IgD-negative memory B cell (primary cell): ENCODE results near the gene AOPEP. TPM values are rescaled to one million over a fixed set of nuclear protein-coding genes. Genes with fewer than 3 reads are reported as not detected.
"Not testable (repeated sequence)": the region's sequence is repeated elsewhere in the genome, so short reads cannot be mapped to it uniquely, and the experiment has no call there.

Experiments
- H3K27ac Mint-ChIP-seq, 3 donors: one replicate each; pipeline ENCODE4 v1.8.0; 2020 to 2022; ENCODE audit warnings: mild to moderate bottlenecking in 3 of 3, mixed read lengths in 3 of 3, moderate library complexity in 1 of 3
- H3K27me3 Mint-ChIP-seq: one replicate; pipeline ENCODE4 v1.8.0; 2021; ENCODE audit warnings: mixed read lengths
- H3K36me3 Mint-ChIP-seq: one replicate; pipeline ENCODE4 v1.8.0; 2020; ENCODE audit warnings: mild to moderate bottlenecking, mixed read lengths
- H3K4me1 Mint-ChIP-seq, 3 donors: one replicate each; pipeline ENCODE4 v1.8.0; 2020 to 2022; ENCODE audit warnings: mixed read lengths in 3 of 3, mild to moderate bottlenecking in 1 of 3
- H3K4me3 Mint-ChIP-seq, 4 donors: one replicate each; pipeline ENCODE4 v1.8.0; 2020 to 2022; ENCODE audit warnings: mild to moderate bottlenecking in 4 of 4, mixed read lengths in 4 of 4, moderate library complexity in 3 of 4
- H3K9me3 Mint-ChIP-seq, 3 donors: one replicate each; pipeline ENCODE4 v1.8.0; 2020 to 2021; ENCODE audit warnings: mixed read lengths in 3 of 3, mild to moderate bottlenecking in 1 of 3
- polyA plus RNA-seq: library from polyadenylated mRNA; unstranded; fragments of 300-500 nt; fragmentation: Illumina TruSeq; gene quantifications from one replicate; pipeline ENCODE4 v1.2.3, GENCODE V29; 2021

Gene AOPEP
- polyA plus RNA-seq, 1 donor from 2014 or later = 4.5 TPM

DNA sequence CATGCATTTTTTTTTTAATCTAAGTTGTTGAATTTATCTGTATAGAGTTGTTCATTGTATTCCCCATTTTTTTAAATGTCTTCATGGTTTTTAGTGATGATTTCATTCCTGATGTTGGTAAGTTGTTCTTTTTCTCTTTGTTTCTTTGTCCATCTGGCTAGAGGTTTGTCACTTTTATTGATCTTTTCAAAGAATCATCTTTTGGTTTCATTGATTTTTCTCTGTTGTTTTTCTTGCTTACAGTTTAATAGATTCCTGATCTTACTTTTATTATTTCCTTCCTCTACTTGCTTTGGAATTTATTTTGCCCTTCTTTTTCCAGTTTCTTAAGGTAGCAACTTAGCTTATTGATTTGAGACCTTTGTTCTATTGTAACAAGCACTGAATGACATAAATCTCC lies 114.2 kb downstream of the AOPEP start:
- H3K36me3 Mint-ChIP-seq = peaks cover 10% of the 10 kb centered on the region
- H3K27me3 Mint-ChIP-seq = no peaks in the 10 kb centered on the region
- H3K27ac Mint-ChIP-seq = no peak overlapping the region
- H3K4me3 Mint-ChIP-seq = no peak overlapping the region
- H3K9me3 Mint-ChIP-seq = peaks cover 0 to 13% (median 2%) of the 10 kb centered on the region in 3 donors
- peaks cover 0 to 3% (median 2%) of the 10 kb centered on the region in 3 donors for H3K4me1 Mint-ChIP-seq

DNA sequence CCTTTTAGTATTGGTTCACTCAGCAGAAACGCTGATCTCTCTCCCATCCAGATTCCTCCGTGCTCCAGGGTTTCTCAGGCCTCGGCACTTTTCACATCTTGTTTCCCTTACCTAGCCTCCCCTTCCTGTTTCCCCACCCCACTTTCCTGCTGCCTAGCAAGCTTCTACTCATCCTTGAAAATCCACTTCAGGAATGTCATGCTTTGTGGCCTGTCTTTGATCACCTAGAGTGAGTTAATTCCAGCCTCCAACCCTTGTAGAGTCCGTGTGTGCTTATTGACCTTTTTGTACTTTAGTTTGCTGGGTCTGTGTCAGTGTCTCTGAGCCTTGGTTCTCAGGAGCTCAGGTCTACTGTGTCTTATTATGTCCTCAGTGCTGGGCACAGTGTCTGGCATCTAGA lies 116.6 kb downstream of the AOPEP start:
- H3K27ac Mint-ChIP-seq = peak overlapping the region in 1 of 3 donors; percentile 1
- H3K9me3 Mint-ChIP-seq = peaks cover 0 to 7% (median 2%) of the 10 kb centered on the region in 3 donors
- H3K36me3 Mint-ChIP-seq = peaks cover 9% of the 10 kb centered on the region
- H3K4me1 Mint-ChIP-seq = peaks cover 0 to 3% (median 2%) of the 10 kb centered on the region in 3 donors
- H3K4me3 Mint-ChIP-seq = no peak overlapping the region
- H3K27me3 Mint-ChIP-seq = no peaks in the 10 kb centered on the region

DNA sequence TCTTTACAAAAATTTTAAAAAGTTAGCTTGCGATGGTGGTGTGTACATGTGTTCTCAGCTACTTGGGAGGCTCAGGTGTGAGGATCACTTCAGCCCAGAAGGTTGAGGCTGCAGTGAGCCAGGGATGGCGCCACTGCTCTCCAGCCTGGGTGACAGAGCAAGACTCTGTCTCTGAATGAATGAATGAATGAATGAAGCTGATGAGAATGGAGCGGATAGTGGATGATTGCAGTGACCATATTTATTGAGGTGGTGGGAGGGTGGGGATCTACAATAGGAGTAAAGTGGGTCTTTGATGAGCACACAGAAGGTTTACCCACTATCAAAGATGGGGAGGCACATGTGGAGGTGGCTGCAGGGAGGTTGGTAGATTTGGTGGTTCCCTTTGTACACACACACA lies 120.2 kb downstream of the AOPEP start:
- Mint-ChIP-seq H3K4me1 (peaks cover 0 to 3% (median 2%) of the 10 kb centered on the region in 3 donors), H3K4me3 (no peak overlapping the region), H3K9me3 (no peaks in the 10 kb centered on the region), H3K27ac (peak overlapping the region in 1 of 3 donors; percentile 63), H3K27me3 (no peaks in the 10 kb centered on the region), H3K36me3 (peaks cover 6% of the 10 kb centered on the region)

DNA sequence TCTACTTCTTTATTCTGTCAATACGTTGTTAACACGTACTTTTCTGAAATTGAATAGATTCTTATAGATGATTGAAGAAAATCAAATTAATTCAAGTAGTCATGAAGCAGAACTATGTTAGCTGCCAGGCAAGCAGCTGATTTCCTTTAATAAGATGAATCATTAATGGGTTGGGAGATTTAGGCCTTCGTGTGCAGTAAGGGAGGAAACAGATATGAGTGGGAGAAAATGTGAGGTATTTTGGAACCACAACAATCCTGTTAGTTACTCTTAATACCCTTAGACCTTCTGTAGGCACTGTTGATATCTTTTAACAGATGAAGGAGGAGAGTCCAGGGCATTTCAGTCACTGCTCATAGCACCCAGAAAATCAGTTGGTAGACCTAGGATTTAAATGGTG lies 121.0 kb downstream of the AOPEP start:
- Mint-ChIP-seq H3K36me3 (peaks cover 6% of the 10 kb centered on the region), H3K27ac (no peak overlapping the region)

DNA sequence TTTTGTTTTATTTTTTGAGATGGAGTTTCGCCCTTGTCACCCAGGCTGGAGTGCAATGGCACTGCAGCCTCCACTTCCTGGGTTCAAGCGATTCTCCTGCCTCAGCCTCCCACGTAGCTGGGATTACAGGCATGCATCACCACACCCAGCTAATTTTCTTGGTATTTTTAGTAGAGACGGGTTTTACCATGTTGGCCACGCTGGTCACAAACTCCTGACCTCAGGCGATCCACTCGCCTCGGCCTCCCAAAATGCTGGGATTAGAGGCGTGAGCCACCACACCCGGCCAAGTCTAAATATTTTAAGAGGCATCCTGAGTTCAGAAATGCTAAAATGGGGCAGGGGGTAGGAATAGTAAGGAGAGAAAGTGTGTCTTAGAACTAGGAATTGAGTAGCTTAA lies 122.3 kb downstream of the AOPEP start:
- H3K9me3 Mint-ChIP-seq, H3K27me3 Mint-ChIP-seq, H3K27ac Mint-ChIP-seq: not testable (repeated sequence)

More for the DNA sequence above, 121.0 kb downstream of the AOPEP start:
- Mint-ChIP-seq H3K9me3 (no peaks in the 10 kb centered on the region), H3K27me3 (no peaks in the 10 kb centered on the region), H3K4me1 (peaks cover 0 to 3% (median 2%) of the 10 kb centered on the region in 3 donors), H3K4me3 (peak overlapping the region in 1 of 4 donors; percentile 1)

DNA sequence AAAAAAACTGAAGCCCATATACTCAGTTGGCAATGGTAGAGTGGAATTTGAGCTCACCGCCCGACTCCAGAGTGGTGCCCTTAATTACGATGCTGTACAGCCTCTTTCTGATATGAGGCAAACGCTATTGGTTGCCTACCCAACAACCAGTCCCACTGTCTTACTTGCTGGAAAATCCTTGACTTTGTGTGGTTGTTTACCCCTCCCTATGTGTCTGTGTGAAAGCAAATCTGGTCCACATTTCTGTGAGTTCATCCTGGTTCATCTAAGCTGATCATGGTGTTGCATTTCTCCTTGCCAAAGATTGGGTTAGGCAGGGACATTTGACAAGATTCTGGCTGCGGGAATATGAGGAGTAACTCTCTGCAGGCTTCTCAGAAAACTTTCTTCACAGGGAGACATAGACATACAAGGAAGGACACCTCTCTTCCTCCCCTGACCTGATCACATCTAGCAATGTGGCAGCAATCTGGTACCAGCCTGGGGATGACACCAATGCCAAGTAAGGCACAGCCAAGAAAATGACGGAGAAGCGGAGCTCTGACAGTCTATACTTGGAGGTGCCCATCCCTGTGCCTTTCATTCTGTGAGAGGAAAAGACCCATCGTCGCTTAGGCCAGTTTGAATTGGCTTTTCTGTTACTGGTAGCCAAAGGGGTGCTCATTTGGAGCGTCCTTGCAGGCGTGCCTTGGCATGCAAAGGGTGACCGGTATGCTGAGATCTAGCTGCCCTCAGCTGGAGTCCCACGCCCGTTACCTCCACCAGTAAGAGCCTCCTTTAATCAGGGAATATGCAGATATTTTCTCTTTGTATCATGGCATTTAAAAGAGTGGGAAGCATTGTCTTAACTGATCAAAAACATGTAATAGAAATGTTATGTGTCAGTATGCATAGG lies 124.3 kb downstream of the AOPEP start:
- Mint-ChIP-seq H3K9me3 (no peaks in the 10 kb centered on the region), H3K36me3 (peaks cover 1% of the 10 kb centered on the region), H3K4me3 (no peak overlapping the region), H3K27me3 (no peaks in the 10 kb centered on the region), H3K4me1 (no peaks in the 10 kb centered on the region), H3K27ac (peak overlapping the region in 1 of 3 donors; percentile 47)

More for the DNA sequence above, 122.3 kb downstream of the AOPEP start:
- H3K36me3 Mint-ChIP-seq, H3K4me1 Mint-ChIP-seq, H3K4me3 Mint-ChIP-seq: not testable (repeated sequence)

DNA sequence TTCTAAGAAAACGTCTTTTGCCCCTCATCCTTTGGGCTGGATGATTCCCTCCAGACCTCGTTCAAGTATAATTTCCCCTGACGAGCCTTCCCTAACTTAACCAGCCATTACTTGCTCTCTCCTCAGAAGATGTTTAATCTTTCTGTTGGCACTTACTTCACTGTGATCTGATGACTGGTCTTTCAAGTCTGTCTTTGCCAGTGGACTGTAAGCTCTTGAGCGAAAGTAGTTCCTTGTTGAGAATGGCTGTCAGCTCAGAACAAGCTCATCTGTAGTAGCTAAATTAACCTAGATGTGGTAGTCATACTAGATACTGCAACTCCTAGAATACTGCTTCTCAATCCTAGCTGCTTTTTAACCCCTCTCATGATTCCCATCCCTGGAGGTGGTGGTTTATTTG lies 125.0 kb downstream of the AOPEP start:
- H3K4me1 Mint-ChIP-seq = no peaks in the 10 kb centered on the region
- H3K4me3 Mint-ChIP-seq = no peak overlapping the region
- H3K27me3 Mint-ChIP-seq = no peaks in the 10 kb centered on the region
- H3K27ac Mint-ChIP-seq = peak overlapping the region in 1 of 3 donors; percentile 47
- H3K36me3 Mint-ChIP-seq = peaks cover 1% of the 10 kb centered on the region
- H3K9me3 Mint-ChIP-seq = no peaks in the 10 kb centered on the region

DNA sequence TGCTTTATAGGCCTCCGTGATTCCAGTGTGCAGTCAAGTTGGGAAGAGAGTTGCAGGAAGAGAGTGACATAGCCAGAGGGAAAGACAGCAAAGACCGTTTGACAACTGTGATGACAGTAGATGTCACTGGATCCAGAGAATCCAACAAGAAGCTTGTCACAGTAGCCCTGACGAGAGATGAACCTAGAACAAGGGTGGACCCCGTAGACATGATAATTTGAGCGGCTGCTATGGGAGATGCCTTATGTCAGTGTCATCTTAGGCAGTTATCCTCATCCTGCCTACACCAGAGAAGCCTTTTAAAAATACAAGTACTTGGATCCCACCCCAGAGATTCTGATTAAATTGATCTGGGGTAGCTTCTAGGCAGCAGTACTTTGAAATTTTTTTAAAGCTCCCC lies 125.4 kb downstream of the AOPEP start:
- no peak overlapping the region for H3K27ac Mint-ChIP-seq
- peaks cover 1% of the 10 kb centered on the region for H3K36me3 Mint-ChIP-seq
- H3K9me3 Mint-ChIP-seq = no peaks in the 10 kb centered on the region
- H3K27me3 Mint-ChIP-seq = no peaks in the 10 kb centered on the region
- H3K4me1 Mint-ChIP-seq = peaks cover 0 to under 1% (median 0%) of the 10 kb centered on the region in 3 donors
- no peak overlapping the region for H3K4me3 Mint-ChIP-seq

DNA sequence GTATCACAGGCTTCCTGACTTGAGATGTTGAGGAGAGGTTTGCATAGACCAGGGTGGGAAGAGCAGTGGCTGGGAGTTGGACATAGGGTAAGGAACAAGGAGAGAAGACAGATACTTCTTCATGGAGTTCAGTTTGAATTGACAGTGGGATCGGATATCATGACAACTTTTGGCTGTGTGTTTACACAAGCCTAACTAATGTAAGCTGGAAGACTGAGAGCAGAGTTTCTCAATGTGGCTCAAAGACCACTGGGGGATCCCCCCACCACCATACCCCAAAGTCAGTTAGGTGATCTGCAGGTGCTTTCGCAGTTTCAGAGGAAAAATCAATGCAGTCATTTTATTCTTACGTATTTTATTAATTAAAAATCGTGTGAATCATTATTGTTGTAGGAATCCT lies 125.9 kb downstream of the AOPEP start:
- Mint-ChIP-seq H3K4me1 (peaks cover 0 to 2% (median 0%) of the 10 kb centered on the region in 3 donors), H3K9me3 (no peaks in the 10 kb centered on the region), H3K27me3 (no peaks in the 10 kb centered on the region), H3K27ac (no peak overlapping the region), H3K36me3 (peaks cover 1% of the 10 kb centered on the region), H3K4me3 (no peak overlapping the region)

DNA sequence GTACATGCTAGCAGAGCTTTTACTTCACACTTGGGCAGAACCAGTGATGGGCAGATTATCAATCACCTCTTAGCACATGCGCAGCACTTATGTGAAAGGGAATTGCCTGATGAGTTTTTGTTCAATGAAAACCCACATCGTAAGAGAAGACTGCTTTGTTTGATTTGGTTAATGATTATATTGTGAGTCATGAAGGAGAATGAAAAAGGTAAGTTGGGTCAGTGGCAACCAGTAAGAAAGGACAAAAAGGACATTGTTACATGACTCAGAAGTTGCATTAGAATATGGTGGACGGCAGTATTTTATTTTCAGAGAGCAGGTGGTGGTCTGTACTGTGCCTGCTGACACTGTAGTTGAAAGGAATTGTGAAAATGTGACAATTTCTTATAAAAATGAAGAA lies 127.4 kb downstream of the AOPEP start:
- Mint-ChIP-seq H3K4me1 (peaks cover 0 to 2% (median 0%) of the 10 kb centered on the region in 3 donors), H3K27ac (no peak overlapping the region)

DNA sequence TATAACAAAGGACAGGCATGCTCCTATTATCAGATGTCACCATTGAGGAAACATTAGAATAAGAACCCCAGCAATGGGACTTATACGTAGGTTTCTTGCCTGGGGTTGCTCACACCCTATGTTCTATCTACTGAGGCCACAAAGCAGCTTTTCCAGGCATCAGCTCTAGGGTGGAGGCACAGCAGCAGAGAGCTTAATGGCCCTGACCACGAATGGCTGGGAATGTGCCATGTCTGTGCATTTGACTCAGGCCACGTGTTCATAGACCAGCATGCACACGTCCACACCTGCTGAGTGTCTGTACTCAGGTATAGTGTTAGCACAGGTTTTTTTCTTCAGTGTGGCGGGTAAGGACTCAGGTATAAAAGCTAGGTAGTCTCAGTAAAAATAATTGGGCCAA lies 129.4 kb downstream of the AOPEP start:
- H3K27me3 Mint-ChIP-seq = peaks cover 1% of the 10 kb centered on the region
- peaks cover 3 to 5% (median 3%) of the 10 kb centered on the region in 3 donors for H3K9me3 Mint-ChIP-seq
- no peak overlapping the region for H3K4me3 Mint-ChIP-seq
- peaks cover 7% of the 10 kb centered on the region for H3K36me3 Mint-ChIP-seq
- H3K4me1 Mint-ChIP-seq = peaks cover 9 to 15% (median 13%) of the 10 kb centered on the region in 3 donors
- H3K27ac Mint-ChIP-seq = no peak overlapping the region

More for the DNA sequence above, 127.4 kb downstream of the AOPEP start:
- H3K4me3 Mint-ChIP-seq = no peak overlapping the region
- peaks cover 6% of the 10 kb centered on the region for H3K36me3 Mint-ChIP-seq
- H3K9me3 Mint-ChIP-seq = peaks cover 3 to 5% (median 3%) of the 10 kb centered on the region in 3 donors
- no peaks in the 10 kb centered on the region for H3K27me3 Mint-ChIP-seq

DNA sequence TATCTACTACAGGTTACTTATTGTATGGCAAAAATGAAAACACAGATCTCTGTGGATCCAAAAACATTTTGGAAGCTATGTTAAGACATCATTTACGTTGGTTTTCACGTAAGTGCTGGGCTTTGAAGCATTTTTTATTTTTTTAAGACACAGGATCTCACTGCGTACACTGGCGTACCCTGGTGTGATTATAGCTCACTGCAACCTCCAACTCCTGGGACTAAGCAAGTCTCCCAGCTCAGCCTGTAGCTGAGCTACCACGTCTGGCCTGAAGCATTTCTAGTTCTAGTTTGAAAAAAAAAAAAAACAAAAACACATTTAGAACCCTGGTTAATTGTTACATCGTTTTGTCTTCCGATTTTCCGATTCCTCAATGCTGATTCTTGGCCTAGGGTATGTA lies 131.3 kb downstream of the AOPEP start:
- no peak overlapping the region for H3K4me3 Mint-ChIP-seq
- H3K36me3 Mint-ChIP-seq = peaks cover 7% of the 10 kb centered on the region
- peaks cover 4% of the 10 kb centered on the region for H3K27me3 Mint-ChIP-seq
- H3K27ac Mint-ChIP-seq = no peak overlapping the region
- peaks cover 3 to 5% (median 3%) of the 10 kb centered on the region in 3 donors for H3K9me3 Mint-ChIP-seq
- peaks cover 15 to 29% (median 22%) of the 10 kb centered on the region in 3 donors for H3K4me1 Mint-ChIP-seq

DNA sequence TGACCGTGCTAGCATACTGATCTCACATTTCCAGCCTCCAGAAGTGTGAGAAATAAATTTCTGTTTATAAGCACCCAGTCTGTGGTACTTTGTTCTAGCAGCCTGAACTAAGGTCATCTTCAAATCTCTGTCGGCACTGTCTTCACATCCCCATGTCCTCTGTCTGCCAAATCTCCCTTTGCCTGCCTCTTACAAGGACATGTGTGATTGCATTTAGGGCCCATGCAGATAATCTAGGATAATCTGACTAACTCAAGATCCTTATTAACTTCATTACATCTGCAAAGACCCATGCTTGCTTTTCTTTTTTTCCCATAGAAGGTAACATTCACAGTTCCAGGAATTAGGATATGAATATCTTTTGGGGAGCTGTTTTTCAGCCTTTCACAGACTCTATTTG lies 132.7 kb downstream of the AOPEP start:
- peaks cover 3 to 5% (median 3%) of the 10 kb centered on the region in 3 donors for H3K9me3 Mint-ChIP-seq
- H3K27ac Mint-ChIP-seq = peak overlapping the region in 2 of 3 donors; percentile 36 to 56
- peak overlapping the region in 2 of 4 donors; percentile 24 to 61 for H3K4me3 Mint-ChIP-seq
- peaks cover 8% of the 10 kb centered on the region for H3K36me3 Mint-ChIP-seq
- H3K27me3 Mint-ChIP-seq = peaks cover 4% of the 10 kb centered on the region
- peaks cover 15 to 29% (median 22%) of the 10 kb centered on the region in 3 donors for H3K4me1 Mint-ChIP-seq

DNA sequence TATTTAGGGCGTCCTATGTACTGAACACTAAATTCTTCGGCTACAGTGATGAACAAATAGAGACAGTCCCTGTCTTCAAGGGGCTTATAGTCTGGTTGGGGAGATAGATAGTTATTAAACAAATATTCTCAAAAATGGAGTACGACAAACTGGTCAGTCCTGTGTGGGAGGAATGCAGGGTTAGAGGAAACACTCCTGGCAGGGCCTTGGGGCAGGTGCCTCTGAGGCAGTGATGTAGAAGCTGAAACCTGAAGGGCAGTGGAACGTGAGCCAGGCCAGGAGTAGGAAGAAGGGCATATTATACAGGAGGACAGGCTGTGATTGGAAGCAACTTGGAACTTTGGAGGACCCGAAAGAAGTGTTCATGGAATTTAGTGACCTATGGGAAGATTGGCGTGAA lies 133.4 kb downstream of the AOPEP start:
- peaks cover 4% of the 10 kb centered on the region for H3K27me3 Mint-ChIP-seq
- peak overlapping the region in 2 of 4 donors; percentile 24 to 51 for H3K4me3 Mint-ChIP-seq
- peaks cover 15 to 29% (median 22%) of the 10 kb centered on the region in 3 donors for H3K4me1 Mint-ChIP-seq
- H3K27ac Mint-ChIP-seq = peak overlapping the region in 2 of 3 donors; percentile 36 to 56
- H3K36me3 Mint-ChIP-seq = peaks cover 8% of the 10 kb centered on the region
- H3K9me3 Mint-ChIP-seq = peaks cover 3 to 5% (median 3%) of the 10 kb centered on the region in 3 donors
